ENCODE results near the gene SOX13.
A peak's percentile ranks its signal among the peaks of the same experiment; 100 is the strongest.

SOX13 gene

DNA sequence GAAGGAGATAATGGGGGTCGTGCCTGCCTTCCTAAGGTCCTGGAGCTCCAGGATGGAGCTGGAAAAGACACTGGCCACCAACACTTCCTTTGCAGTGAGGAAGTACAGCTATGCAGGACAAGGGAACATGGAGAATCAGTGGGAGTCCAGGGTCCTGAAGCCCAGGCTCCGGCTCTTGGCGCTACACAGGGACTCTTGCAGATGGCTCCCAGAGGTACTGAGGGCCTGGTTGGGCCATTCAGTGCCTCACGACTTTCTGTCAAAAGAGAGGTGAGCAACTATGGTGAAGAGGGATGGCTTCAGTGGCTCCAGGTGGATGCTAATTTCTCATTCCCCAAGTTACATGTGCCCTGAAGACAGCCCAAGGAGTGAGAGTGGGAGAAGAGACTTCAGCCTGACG is 80.8 kb downstream of the SOX13 start:
- no peak for DNase-seq (ENCODE audit: low read depth)

- no peak for DNase-seq (ENCODE audit: low read depth)
These were observed 81.8 kb downstream of the SOX13 start for GRCh38 chr1:204154568-204155255.

- no peak for DNase-seq (ENCODE audit: low read depth)
These were observed 83.0 kb downstream of the SOX13 start for GRCh38 chr1:204155881-204156280.

DNA sequence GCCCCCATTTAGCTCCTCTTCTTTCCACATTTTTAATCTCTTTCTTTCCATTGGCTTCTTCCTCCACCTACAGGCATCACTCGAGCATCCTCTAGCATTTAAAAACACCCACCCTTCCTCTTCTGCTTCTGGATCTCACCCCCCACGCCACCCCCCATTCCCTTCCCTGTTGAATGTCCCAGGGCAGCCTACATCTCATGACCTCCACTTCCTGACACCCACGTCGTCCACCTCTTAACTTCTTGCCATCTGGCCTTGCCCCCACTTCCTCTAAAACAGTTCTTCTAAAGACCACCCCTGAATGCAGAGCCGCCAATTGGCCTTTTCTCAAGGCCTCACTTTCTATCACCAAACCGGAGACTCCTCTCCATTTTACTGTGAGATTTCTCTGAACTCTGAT is 85.0 kb downstream of the SOX13 start:
- no peak for DNase-seq (ENCODE audit: low read depth)

GRCh38 chr1:204161609-204162493 is 88.9 kb downstream of the SOX13 start:
- DNase-seq (ENCODE audit: low read depth) = no peak

DNA sequence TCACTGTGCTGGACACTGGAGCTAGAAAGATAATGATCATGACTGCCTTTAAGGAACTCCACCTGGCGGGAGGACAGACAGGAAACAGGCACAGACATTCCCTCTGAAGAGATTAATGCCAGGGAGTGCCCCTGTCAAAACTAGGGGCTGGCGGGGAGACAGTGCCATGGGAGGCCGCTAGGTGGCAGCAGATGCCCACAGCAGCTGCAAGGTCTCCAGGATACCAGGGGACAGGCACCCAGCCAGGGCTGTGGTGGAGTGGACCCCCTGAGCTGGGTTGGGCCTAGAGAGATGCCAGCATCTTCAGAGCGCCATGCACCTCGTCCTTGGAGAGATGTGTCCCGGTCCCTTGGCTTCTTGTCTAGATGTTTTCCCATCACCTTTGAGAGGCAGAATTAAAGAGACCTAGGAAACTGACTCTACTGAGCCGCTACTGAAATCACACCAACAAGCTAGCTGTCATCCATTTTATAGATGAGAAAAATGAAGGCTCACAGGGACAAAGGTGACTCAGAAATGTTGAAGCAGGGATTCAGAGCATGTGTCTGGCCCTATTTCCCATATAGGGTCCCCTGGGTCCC is 89.7 kb downstream of the SOX13 start:
- DNase-seq (ENCODE audit: low read depth) = peak; percentile 10

GRCh38 chr1:204166219-204166618 is 93.3 kb downstream of the SOX13 start, which contains the start of gene REN:
Gene REN, minus strand, starts transcription at chr1:204166337. Its CDS starts 44 bp downstream, at chr1:204166293.
- no peak for DNase-seq (ENCODE audit: low read depth)

DNA sequence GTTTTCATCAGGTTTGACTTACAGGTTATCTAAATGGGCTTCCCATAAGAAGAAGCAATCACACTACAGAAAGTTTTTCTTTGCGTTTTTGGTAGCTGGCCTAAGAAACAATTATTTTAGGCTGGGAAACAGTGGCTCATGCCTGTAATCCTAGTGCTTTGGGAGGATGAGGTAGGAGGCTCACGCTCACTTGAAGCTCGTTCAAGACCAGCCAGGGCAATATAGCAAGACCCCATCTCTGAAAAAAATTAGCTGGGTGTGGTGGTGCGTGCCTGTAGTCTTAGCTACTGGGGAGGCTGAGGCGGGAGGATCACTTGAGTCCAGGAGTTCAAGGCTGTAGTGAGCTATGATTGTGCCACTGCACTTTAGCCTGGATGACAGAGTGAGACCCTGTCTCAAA is 94.8 kb downstream of the SOX13 start:
- DNase-seq (ENCODE audit: low read depth) = no peak

GRCh38 chr1:204169858-204170257 is 96.9 kb downstream of the SOX13 start:
- DNase-seq (ENCODE audit: low read depth) = no peak

DNA sequence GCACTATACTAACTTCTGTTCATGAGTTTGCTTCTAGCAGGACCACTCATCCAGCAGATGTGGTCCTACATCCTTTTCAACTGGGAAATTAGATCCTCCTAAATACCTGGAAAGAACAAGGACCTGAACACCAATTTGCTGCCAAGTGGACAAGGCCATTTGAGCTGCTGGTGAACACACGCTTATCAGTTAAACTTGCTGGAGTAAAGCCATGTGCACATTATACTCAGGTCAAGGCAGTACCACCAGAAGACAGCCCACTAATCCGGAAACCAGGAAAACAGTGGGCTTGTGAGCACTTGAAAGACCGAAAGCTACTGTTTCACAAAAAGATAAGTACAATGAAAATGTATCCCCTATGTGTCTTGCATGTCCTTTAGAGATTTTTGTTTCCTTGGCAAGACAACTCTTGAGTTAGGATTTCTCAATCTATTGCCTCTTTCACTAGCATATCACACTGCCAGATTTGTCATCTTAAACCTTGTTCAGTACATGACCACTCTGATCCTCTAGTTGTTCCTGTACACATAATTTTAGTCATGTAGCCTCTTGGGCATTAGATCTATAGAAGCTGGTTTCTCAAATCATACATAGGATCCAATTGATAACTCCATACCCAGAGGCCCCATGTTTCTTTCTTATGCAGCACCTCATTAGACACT is 97.7 kb downstream of the SOX13 start:
- no peak for DNase-seq (ENCODE audit: low read depth)

DNA sequence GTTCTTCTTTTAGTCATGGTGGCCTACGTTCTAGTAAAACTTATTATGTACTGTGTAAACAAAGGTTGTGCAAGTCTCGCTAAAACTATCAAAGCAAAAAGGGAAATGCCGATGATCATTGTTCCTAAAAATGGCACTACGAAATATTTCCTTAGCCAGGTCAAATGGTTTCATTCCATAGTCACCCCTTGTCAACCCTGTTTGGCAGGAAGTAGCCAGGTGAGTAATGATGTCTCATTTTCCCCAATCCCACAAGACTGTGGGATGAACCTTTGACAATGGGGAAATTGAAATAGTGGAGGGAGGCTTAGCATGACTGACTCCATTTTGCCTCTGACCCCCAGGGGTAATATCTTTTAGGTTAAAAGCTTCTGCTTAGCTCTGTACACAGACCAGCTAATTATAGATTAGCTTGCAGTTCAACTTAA is 98.8 kb downstream of the SOX13 start:
- DNase-seq (ENCODE audit: low read depth) = peak; percentile 37

DNA sequence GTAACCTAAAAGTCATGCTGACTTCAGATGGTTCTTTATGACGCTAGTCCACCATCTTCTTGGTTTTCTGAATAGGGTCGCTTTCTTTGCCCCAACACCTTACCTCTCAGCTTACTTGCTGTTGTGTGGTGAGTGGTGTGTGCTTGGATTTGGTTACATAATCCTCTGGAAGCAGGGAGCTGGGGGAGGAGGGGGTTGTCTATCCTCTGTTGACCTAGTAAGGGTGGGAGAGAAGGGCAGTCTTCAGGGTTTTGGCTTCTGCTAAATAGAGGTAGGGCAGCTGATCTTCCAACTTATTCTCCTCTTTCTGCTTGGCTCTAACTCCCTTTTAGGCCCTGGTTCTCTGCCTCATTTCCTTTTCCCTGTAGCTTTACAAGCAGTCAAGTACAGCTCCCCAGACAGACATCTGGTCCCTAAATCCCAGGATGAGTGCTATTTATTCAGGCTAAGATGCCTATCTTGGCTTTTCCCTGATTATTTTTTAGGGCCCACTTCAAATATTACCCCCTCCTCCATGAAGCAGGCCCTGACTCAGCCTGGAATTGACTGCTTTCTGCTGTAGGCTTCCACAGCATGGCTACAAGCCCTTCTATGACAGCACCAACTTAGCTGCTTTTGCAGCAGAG is 99.6 kb downstream of the SOX13 start:
- DNase-seq (ENCODE audit: low read depth) = no peak

GRCh38 chr1:204174958-204175357 is 102.0 kb downstream of the SOX13 start:
- DNase-seq (ENCODE audit: low read depth) = no peak

GRCh38 chr1:204176049-204176448 is 103.1 kb downstream of the SOX13 start:
- DNase-seq (ENCODE audit: low read depth) = no peak

DNA sequence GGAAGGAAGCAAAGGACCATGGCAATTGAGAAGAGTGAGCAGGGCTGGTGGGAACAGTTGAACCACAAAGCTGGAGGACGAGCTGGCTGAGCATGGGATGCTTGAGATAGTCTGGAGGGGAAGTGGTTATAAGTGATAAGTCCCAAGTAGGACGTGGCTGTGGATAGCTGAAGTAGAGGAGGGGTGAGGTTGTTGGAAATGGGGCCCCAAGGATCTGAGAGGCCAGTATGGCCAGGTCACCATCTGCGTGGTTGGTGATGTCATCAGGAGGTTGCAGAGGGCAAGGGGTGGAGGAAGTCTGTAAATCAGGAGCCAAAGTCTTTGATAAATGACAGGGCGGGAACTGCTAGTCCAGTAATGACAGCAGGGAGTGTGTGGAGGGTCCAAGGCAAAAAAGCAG is 104.2 kb downstream of the SOX13 start:
- DNase-seq (ENCODE audit: low read depth) = no peak

All from non-pigmented ciliary epithelial cell (primary cell).